Measurements from ENCODE around the gene KIAA1755.

KIAA1755 gene

GRCh38 chr20:38165089-38165965 lies 95.2 kb downstream of the KIAA1755 start, which contains the start of gene TGM2:
Gene TGM2 (minus strand): TSS chr20:38165270. CDS start chr20:38165198, 72 bp downstream.
- H3K27me3 ChIP-seq (ENCODE audit: control insufficient read depth, insufficient read depth, low read length): no peaks in the 10 kb centered on the region
- H3K4me1 ChIP-seq (ENCODE audit: control insufficient read depth, insufficient read depth, low read length): peaks cover 42% of the 10 kb centered on the region
- H3K9me3 ChIP-seq (replicated peaks; ENCODE audit: low read length): no peaks in the 10 kb centered on the region
- peak within 1 kb of the TSS; percentile 89 for H3K4me2 ChIP-seq (ENCODE audit: low read length)
- peaks cover 4% of the 10 kb centered on the region for H3K36me3 ChIP-seq (ENCODE audit: insufficient read depth, low read length)
- H3K4me3 ChIP-seq (ENCODE audit: low read length): peak within 1 kb of the TSS; percentile 66
- H3K9ac ChIP-seq (ENCODE audit: low read depth, low read length): peak within 1 kb of the TSS; percentile 57

GRCh38 chr20:38164624-38165088 lies 95.9 kb downstream of the KIAA1755 start:
- H3K4me1 ChIP-seq (ENCODE audit: control insufficient read depth, insufficient read depth, low read length): peaks cover 41% of the 10 kb centered on the region
- H3K9me3 ChIP-seq (replicated peaks; ENCODE audit: low read length): no peaks in the 10 kb centered on the region
- peak overlapping the region; percentile 66 for H3K4me3 ChIP-seq (ENCODE audit: low read length)

GRCh38 chr20:38164069-38164468 lies 96.5 kb downstream of the KIAA1755 start:
- Histone ChIP-seq H3K36me3 (ENCODE audit: insufficient read depth, low read length) (peaks cover 7% of the 10 kb centered on the region), H3K4me3 (ENCODE audit: low read length) (no peak overlapping the region), H3K9ac (ENCODE audit: low read depth, low read length) (no peak overlapping the region), H3K4me2 (ENCODE audit: low read length) (peak overlapping the region; percentile 89), H3K27me3 (ENCODE audit: control insufficient read depth, insufficient read depth, low read length) (no peaks in the 10 kb centered on the region), H3K9me3 (replicated peaks; ENCODE audit: low read length) (no peaks in the 10 kb centered on the region), H3K4me1 (ENCODE audit: control insufficient read depth, insufficient read depth, low read length) (peaks cover 35% of the 10 kb centered on the region)

More at GRCh38 chr20:38164624-38165088, 95.9 kb downstream of the KIAA1755 start:
- H3K36me3 ChIP-seq (ENCODE audit: insufficient read depth, low read length): peaks cover 7% of the 10 kb centered on the region
- no peaks in the 10 kb centered on the region for H3K27me3 ChIP-seq (ENCODE audit: control insufficient read depth, insufficient read depth, low read length)
- peak overlapping the region; percentile 57 for H3K9ac ChIP-seq (ENCODE audit: low read depth, low read length)
- H3K4me2 ChIP-seq (ENCODE audit: low read length): peak overlapping the region; percentile 89

GRCh38 chr20:38162878-38163875 lies 97.4 kb downstream of the KIAA1755 start:
- Histone ChIP-seq H3K9me3 (replicated peaks; ENCODE audit: low read length) (no peaks in the 10 kb centered on the region), H3K4me1 (ENCODE audit: control insufficient read depth, insufficient read depth, low read length) (peaks cover 27% of the 10 kb centered on the region), H3K27me3 (ENCODE audit: control insufficient read depth, insufficient read depth, low read length) (no peaks in the 10 kb centered on the region), H3K4me2 (ENCODE audit: low read length) (no peak overlapping the region), H3K4me3 (ENCODE audit: low read length) (no peak overlapping the region), H3K36me3 (ENCODE audit: insufficient read depth, low read length) (peaks cover 7% of the 10 kb centered on the region), H3K9ac (ENCODE audit: low read depth, low read length) (no peak overlapping the region)

GRCh38 chr20:38162149-38162548 lies 98.4 kb downstream of the KIAA1755 start:
- H3K9ac ChIP-seq (ENCODE audit: low read depth, low read length): no peak overlapping the region
- peaks cover 7% of the 10 kb centered on the region for H3K36me3 ChIP-seq (ENCODE audit: insufficient read depth, low read length)
- H3K27me3 ChIP-seq (ENCODE audit: control insufficient read depth, insufficient read depth, low read length): no peaks in the 10 kb centered on the region
- peaks cover 27% of the 10 kb centered on the region for H3K4me1 ChIP-seq (ENCODE audit: control insufficient read depth, insufficient read depth, low read length)
- H3K4me2 ChIP-seq (ENCODE audit: low read length): no peak overlapping the region
- H3K9me3 ChIP-seq (replicated peaks; ENCODE audit: low read length): no peaks in the 10 kb centered on the region
- H3K4me3 ChIP-seq (ENCODE audit: low read length): no peak overlapping the region

GRCh38 chr20:38161412-38161774 lies 99.1 kb downstream of the KIAA1755 start:
- Histone ChIP-seq H3K4me2 (ENCODE audit: low read length) (no peak overlapping the region), H3K27me3 (ENCODE audit: control insufficient read depth, insufficient read depth, low read length) (no peaks in the 10 kb centered on the region), H3K4me3 (ENCODE audit: low read length) (no peak overlapping the region), H3K9ac (ENCODE audit: low read depth, low read length) (no peak overlapping the region), H3K4me1 (ENCODE audit: control insufficient read depth, insufficient read depth, low read length) (peaks cover 33% of the 10 kb centered on the region), H3K9me3 (replicated peaks; ENCODE audit: low read length) (no peaks in the 10 kb centered on the region), H3K36me3 (ENCODE audit: insufficient read depth, low read length) (peaks cover 7% of the 10 kb centered on the region)
